HG03175 (cell line): ENCODE results near the gene TSSK1B.
"Not testable (repeated sequence)": the region's sequence is repeated elsewhere in the genome, so short reads cannot be mapped to it uniquely, and the experiment has no call there.

ENCODE experiments used
- ATAC-seq: cut with Tn5 transposase; IDR thresholded peaks from one replicate; pipeline ENCODE4 v1.9.1; 2021; ENCODE audit warnings: mild to moderate bottlenecking, moderate library complexity; ENCODE audit not compliant: unreplicated experiment

Gene TSSK1B

DNA sequence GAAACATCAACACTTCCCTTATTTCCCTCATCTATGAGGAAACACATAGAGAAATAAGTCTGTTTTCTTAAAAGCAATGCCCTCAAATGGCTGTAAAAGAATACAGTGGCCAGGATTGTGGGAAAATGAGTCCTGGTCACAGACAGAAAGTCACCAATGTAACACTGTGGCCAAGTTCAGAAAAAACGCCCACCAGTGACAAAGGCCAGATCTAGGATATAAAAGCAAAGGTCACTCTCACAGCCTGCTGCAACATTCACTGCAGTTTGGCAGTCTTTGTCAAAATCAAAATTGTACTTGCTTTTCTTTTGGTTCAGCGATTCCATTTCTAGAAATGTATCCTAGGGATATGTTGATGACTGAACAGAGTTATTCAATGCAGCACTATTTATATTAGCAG is 30.5 kb downstream of the TSSK1B start:
- no peak for ATAC-seq

DNA sequence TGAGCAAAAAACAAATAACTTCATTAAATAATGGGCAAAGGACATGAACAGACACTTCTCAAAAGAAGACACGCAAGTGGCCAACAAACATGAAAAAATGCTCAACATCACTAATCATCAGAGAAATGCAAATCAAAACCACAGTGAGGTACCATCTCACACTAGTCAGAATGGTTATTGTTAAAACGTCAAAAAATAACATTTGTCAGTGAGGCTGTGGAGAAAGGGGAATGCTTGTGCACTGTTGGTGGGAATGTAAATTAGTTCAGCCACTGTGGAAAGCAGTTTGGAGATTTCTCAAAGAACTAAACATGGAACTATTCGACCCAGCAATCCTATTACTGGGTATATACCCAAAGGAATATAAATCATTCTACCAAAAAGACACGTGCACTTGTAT is 36.8 kb downstream of the TSSK1B start:
- ATAC-seq = not testable (repeated sequence)

DNA sequence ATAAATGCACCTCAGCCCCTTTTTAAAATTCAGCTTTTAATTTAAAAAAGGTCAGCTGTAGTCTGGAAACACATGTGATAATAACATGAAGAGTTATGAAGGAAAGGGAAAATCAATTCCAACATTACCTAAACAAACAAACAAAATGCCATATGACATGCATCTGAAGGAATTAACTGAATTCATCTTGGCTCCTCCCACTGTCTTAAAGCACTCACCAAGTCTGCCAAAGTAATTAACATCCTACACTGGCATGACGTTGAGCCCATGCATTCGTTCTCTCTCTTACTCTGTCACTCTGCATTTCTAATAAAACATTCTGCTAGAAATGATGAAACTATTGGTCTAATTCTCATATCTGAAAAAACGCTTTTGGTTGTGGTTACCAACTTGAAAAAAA is 37.7 kb downstream of the TSSK1B start:
- no peak for ATAC-seq

DNA sequence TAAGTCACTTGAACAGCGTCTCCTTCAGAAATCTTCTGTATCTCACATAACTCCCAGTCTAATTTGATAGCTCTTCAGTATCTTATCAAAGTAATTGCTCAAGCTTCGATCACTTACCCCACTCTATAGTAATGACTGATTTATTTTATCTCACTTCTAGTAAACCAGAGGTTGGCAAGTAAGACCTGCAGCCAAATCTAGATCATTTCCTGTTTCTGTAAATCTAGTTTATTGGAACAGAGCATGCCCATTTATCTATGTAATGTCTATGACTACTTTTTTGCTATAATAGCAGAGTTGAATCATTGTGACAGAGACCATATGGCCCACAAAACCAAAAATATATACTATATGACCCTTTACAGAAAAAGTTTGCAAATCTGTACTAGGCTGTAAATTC is 40.1 kb downstream of the TSSK1B start:
- no peak for ATAC-seq

DNA sequence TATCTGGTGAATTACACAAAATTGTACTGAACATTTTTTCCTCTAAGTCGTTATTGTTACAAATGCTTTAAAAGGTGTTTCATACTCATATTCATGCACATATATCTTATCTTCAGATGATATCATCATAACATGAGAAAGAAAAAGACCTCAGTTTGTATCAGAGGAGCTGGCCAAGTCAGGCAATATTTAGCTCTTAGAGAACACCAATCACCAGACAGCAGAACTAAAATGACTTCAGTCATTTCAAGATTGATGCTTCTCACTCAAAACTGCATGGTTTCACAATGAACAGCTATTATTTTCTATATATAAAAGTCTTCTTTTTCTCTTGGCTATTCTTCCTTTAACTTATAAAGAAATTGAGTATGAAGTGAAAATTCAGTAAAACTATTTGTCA is 44.6 kb downstream of the TSSK1B start:
- ATAC-seq = no peak

DNA sequence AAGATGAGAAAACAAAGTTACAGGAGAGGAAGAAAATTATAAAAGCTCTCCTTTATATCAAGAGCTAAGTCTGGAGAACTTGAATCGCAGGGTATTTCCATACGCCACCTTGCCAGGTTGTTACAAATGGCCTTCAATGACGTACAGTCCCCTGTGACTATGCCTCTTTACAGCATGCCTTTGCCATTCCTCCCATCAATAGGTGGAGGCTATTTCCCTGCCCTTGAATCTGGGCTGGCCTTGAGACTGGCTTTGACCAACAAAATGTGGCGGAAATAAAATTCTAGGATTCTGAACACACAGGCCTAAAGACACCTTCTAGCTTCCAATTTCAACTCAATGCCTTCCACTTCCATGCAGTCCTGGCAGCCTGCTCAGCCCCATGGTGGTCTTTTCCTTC is 45.7 kb downstream of the TSSK1B start:
- no peak for ATAC-seq

DNA sequence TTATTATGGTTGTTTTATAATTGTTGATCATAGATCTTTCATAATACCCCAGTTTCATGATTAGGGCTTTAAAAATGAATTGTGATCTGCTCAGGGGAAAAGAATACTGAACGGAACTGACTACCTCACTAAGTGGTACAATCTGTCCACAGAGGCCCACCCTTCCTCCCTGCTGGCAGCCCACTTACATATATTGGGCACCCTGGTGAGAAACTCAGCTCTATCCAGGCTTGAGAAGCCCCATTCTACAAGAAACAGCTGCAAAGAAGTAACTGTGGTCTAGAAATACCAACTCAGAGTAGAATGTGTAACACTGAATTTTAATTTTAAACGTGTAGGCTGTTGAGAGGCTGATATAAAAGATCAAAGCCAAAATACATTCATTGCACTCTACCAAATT is 46.9 kb downstream of the TSSK1B start:
- no peak for ATAC-seq

DNA sequence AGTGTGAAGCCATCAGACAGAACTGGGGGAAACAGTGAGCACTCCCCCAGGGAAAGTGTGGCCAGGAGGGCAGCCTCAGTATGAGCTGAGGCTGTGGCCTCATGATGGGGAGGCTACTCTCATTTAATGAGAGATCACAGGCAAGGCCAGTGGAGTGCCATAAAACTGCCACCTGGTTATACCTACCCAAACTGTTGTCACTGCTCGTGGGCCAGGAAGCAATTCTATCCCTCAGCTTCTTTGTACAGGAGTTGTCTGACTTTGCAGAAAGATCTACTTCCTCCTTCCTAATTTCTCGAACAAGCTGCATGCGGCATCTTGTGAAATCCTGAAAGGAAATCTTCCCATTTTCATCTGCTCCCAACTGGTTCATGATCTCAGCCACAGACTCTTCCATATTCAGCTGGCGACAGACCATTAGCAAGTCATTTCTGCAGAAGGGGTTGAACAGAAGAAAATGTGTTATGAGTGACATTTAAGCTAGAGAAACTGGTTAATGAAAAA is 50.0 kb downstream of the TSSK1B start:
- no peak for ATAC-seq

DNA sequence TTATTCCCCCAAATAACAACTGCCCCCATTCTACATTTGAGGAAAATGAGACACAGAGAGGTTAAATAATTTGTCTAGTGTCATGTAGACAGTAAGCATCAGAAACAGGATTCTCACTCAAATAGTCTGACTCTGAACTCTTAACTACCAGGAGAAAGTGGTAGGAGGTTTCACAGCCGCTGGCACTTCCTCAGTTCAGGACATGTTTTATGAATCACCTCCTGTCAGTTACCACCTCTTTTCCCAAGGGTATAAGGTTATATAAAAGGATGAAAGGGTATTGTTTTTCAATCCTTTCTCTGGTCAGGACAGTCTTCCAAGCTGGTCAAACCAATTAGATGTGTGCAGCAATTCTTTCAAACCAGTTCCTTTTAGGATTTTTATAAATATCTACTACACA is 52.1 kb downstream of the TSSK1B start:
- ATAC-seq = no peak
